Measurements from ENCODE around the gene NIPAL3. TPM values are rescaled to one million over a fixed set of nuclear protein-coding genes. Genes with fewer than 3 reads are reported as not detected.
"Not testable (repeated sequence)": the region's sequence is repeated elsewhere in the genome, so short reads cannot be mapped to it uniquely, and the experiment has no call there.

The NIPAL3 gene
- total RNA-seq, 1 experiment from 2014 or later, result 40.8 TPM

DNA sequence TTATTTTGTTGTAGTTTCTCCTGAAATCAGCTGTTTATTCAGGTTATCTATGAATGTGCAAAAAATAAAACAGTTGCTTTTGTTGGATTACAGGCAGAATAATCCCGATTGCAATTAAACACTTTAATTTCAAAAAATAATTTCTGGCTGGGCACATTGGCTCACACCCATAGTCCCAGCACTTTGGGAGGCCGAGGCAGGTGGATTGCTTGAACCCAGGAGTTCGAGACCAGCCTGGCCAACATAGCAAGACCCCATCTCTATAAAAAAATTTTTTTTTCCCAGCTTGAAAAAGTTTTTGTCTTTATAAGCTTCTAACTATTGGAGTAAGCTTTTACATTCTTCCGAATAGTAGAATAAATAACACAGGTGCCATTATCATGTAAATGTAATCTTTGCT is 102.3 kb downstream of the NIPAL3 start:
- no peaks in the 10 kb centered on the region for H3K4me1 ChIP-seq (ENCODE audit: low read length)
- no peaks in the 10 kb centered on the region for H3K36me3 ChIP-seq (ENCODE audit: insufficient read depth, low read length)
- H3K4me3 ChIP-seq (ENCODE audit: low read length), result no peak overlapping the region

DNA sequence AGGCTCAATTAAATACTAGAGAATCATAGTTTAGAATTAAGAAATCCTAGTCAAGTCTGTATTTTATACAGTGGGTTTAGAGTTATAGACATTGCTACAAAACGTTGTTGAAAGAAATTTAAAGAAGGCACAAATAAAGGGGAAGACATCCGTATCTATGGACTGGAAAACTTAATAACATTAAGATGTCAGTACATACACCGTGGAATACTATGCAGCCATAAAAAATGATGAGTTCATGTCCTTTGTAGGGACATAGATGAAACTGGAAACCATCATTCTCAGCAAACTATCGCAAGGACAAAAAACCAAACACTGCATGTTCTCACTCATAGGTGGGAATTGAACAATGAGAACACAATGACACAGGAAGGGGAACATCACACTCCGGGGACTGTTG is 104.7 kb downstream of the NIPAL3 start:
- not testable (repeated sequence) for H3K4me1 ChIP-seq (ENCODE audit: low read length); H3K4me3 ChIP-seq (ENCODE audit: low read length); H3K27ac ChIP-seq (ENCODE audit: low read length); H3K9ac ChIP-seq (ENCODE audit: low read length); H3K79me2 ChIP-seq (ENCODE audit: low read length); H4K20me1 ChIP-seq (ENCODE audit: insufficient read depth, low read depth, low read length); DNase-seq; H3K9me2 ChIP-seq (replicated peaks; ENCODE audit: insufficient read depth, low read length); H3K4me2 ChIP-seq (ENCODE audit: low read depth, low read length, poor library complexity, severe bottlenecking); H3K9me3 ChIP-seq (ENCODE audit: low read length); H3K27me3 ChIP-seq (ENCODE audit: low read length); H2AFZ ChIP-seq (ENCODE audit: low read length); H3K36me3 ChIP-seq (ENCODE audit: insufficient read depth, low read length)

More for the DNA sequence above, 102.3 kb downstream of the NIPAL3 start:
- Histone ChIP-seq H3K27me3 (ENCODE audit: low read length) (no peaks in the 10 kb centered on the region), H3K9me3 (ENCODE audit: low read length) (no peaks in the 10 kb centered on the region), H3K9me2 (replicated peaks; ENCODE audit: insufficient read depth, low read length) (no peaks in the 10 kb centered on the region), H3K27ac (ENCODE audit: low read length) (no peak overlapping the region), H3K4me2 (ENCODE audit: low read depth, low read length, poor library complexity, severe bottlenecking) (no peak overlapping the region), H3K9ac (ENCODE audit: low read length) (no peak overlapping the region), H2AFZ (ENCODE audit: low read length) (no peak overlapping the region), H3K79me2 (ENCODE audit: low read length) (no peaks in the 10 kb centered on the region), H4K20me1 (ENCODE audit: insufficient read depth, low read depth, low read length) (no peaks in the 10 kb centered on the region)
- no peak for DNase-seq

Other genes with a start within 250 kb of the NIPAL3 start
- 17.7 and 18.1 TPM in 2 replicates for gene IFNLR1, start 228.5 kb upstream of the NIPAL3 start, total RNA-seq (2014; rRNA removed; shearing (Covaris generic); ENCODE audit: low replicate concordance)
- gene GRHL3, start 96.4 kb upstream of the NIPAL3 start, total RNA-seq (2014; rRNA removed; shearing (Covaris generic); ENCODE audit: low replicate concordance), result not detected in 2 replicates
- 3.5 and 9.2 TPM in 2 replicates for gene STPG1, start 2.0 kb upstream of the NIPAL3 start, total RNA-seq (2014; rRNA removed; shearing (Covaris generic); ENCODE audit: low replicate concordance)
- gene RCAN3, start 87.0 kb downstream of the NIPAL3 start, total RNA-seq (2014; rRNA removed; shearing (Covaris generic); ENCODE audit: low replicate concordance), result 4.8 and 6.6 TPM in 2 replicates
- gene NCMAP, start 140.3 kb downstream of the NIPAL3 start, total RNA-seq (2014; rRNA removed; shearing (Covaris generic); ENCODE audit: low replicate concordance), result not detected in 2 replicates
- gene SRRM1, start 227.5 kb downstream of the NIPAL3 start, total RNA-seq (2014; rRNA removed; shearing (Covaris generic); ENCODE audit: low replicate concordance), result 54.3 and 98.5 TPM in 2 replicates

Data from Karpas-422 (cell line).